DOHH2 (cell line): ENCODE measurements around the gene TAF3.

ENCODE experiments used
- CTCF ChIP-seq: fragments of 200-600 bp; sonication (generic); IDR thresholded peaks from one replicate; pipeline ENCODE4 v1.5.1; 2014; ENCODE audit warnings: antibody characterized with exemption, mild to moderate bottlenecking, low read depth, low read length; ENCODE audit not compliant: poor library complexity, severe bottlenecking
- EZH2phosphoT487 ChIP-seq: fragments of 200-600 bp; sonication (generic); IDR thresholded peaks from 2 replicates; pipeline ENCODE4 v1.6.1; 2017; ENCODE audit warnings: borderline replicate concordance, mild to moderate bottlenecking, antibody characterized with exemption, low read length, moderate library complexity, mixed read lengths

GRCh38 chr10:8056378-8056777 is 238.1 kb downstream of the TAF3 start:
- TF ChIP-seq CTCF (no peak), EZH2phosphoT487 (no peak)
